ENCODE data around the gene FAAP20. TPM values are rescaled to one million over a fixed set of nuclear protein-coding genes. Genes with fewer than 3 reads are reported as not detected.
A peak's percentile ranks its signal among the peaks of the same experiment; 100 is the strongest.

The FAAP20 gene
- total RNA-seq, 2 experiments from 2014 or later, result 69.7 to 84.4 TPM

- DNase-seq (no peak), ATAC-seq (no peak)
- Mint-ChIP-seq H3K36me3 (ENCODE audit: low read depth) (peaks cover 2% of the 10 kb centered on the region), H3K9me3 (ENCODE audit: low read depth) (no peaks in the 10 kb centered on the region), H3K27ac (no peak overlapping the region), H3K4me1 (peaks cover 11% of the 10 kb centered on the region), H3K4me3 (peak overlapping the region; percentile 45), H3K27me3 (no peaks in the 10 kb centered on the region)
- ChIA-PET POLR2A (no interaction called here), CTCF (interaction anchor here (0.5 to 1.3 kb wide), 6 partner anchors 16 to 341 kb away, joined by 3 to 6 read pairs (median 3); no protein-coding TSS in a partner anchor)
- intact Hi-C loops (cut with DNase I, micrococcal nuclease), result no loop called here
Observed at GRCh38 chr1:2192031-2192995, 2.3 kb downstream of the FAAP20 start.

- ChIA-PET POLR2A (no interaction called here), CTCF (no interaction called here)
- peaks cover 2% of the 10 kb centered on the region for H3K36me3 Mint-ChIP-seq (ENCODE audit: low read depth)
- H3K9me3 Mint-ChIP-seq (ENCODE audit: low read depth), result no peaks in the 10 kb centered on the region
- no peaks in the 10 kb centered on the region for H3K27me3 Mint-ChIP-seq
- DNase-seq, result no peak
- H3K27ac Mint-ChIP-seq, result no peak overlapping the region
- ATAC-seq, result no peak
- intact Hi-C loops (cut with DNase I, micrococcal nuclease), result no loop called here
- peaks cover 11% of the 10 kb centered on the region for H3K4me1 Mint-ChIP-seq
- no peak overlapping the region for H3K4me3 Mint-ChIP-seq
Observed at GRCh38 chr1:2190491-2190976, 4.0 kb downstream of the FAAP20 start.

GRCh38 chr1:2189459-2190425 lies 4.8 kb downstream of the FAAP20 start:
- Mint-ChIP-seq H3K9me3 (ENCODE audit: low read depth) (no peaks in the 10 kb centered on the region), H3K27me3 (no peaks in the 10 kb centered on the region)
- intact Hi-C loops (cut with DNase I, micrococcal nuclease), result no loop called here

GRCh38 chr1:2188336-2188735 lies 6.2 kb downstream of the FAAP20 start:
- CTCF ChIA-PET, result interaction anchor here (1.1 kb wide), 1 partner anchor 200 kb away, joined by 3 read pairs; no protein-coding TSS in a partner anchor
- no peak for ATAC-seq
- intact Hi-C loops (cut with DNase I, micrococcal nuclease), result no loop called here
- Mint-ChIP-seq H3K27ac (no peak overlapping the region), H3K27me3 (no peaks in the 10 kb centered on the region), H3K4me1 (peaks cover 11% of the 10 kb centered on the region), H3K4me3 (no peak overlapping the region), H3K36me3 (ENCODE audit: low read depth) (peaks cover 2% of the 10 kb centered on the region), H3K9me3 (ENCODE audit: low read depth) (no peaks in the 10 kb centered on the region)
- POLR2A ChIA-PET, result interaction anchor here (0.7 kb wide), 1 partner anchor 10 kb away, joined by 6 read pairs; no protein-coding TSS in a partner anchor
- DNase-seq, result no peak

More at GRCh38 chr1:2189459-2190425, 4.8 kb downstream of the FAAP20 start:
- ChIA-PET CTCF (interaction anchor here (0.6 to 1.1 kb wide), 3 partner anchors 15 to 198 kb away, joined by 3 read pairs; no protein-coding TSS in a partner anchor), POLR2A (no interaction called here)
- Mint-ChIP-seq H3K36me3 (ENCODE audit: low read depth) (peaks cover 2% of the 10 kb centered on the region), H3K4me3 (peak overlapping the region; percentile 63), H3K27ac (peak overlapping the region; percentile 67), H3K4me1 (peaks cover 11% of the 10 kb centered on the region)
- ATAC-seq (peak; percentile 89), DNase-seq (peak; percentile 87)

GRCh38 chr1:2187619-2188018 lies 7.0 kb downstream of the FAAP20 start:
- H3K27ac Mint-ChIP-seq, result no peak overlapping the region
- H3K4me1 Mint-ChIP-seq, result peaks cover 5% of the 10 kb centered on the region
- no peak for DNase-seq
- H3K36me3 Mint-ChIP-seq (ENCODE audit: low read depth), result peaks cover 2% of the 10 kb centered on the region
- ChIA-PET CTCF (no interaction called here), POLR2A (no interaction called here)
- no peak overlapping the region for H3K4me3 Mint-ChIP-seq
- no peaks in the 10 kb centered on the region for H3K27me3 Mint-ChIP-seq
- intact Hi-C loops (cut with DNase I, micrococcal nuclease), result no loop called here
- ATAC-seq, result no peak
- no peaks in the 10 kb centered on the region for H3K9me3 Mint-ChIP-seq (ENCODE audit: low read depth)

GRCh38 chr1:2186901-2187300 lies 7.7 kb downstream of the FAAP20 start:
- Mint-ChIP-seq H3K9me3 (ENCODE audit: low read depth) (no peaks in the 10 kb centered on the region), H3K4me1 (peaks cover 3% of the 10 kb centered on the region), H3K27ac (no peak overlapping the region), H3K4me3 (no peak overlapping the region), H3K36me3 (ENCODE audit: low read depth) (peaks cover 2% of the 10 kb centered on the region), H3K27me3 (no peaks in the 10 kb centered on the region)
- CTCF ChIA-PET, result no interaction called here
- POLR2A ChIA-PET, result no interaction called here
- ATAC-seq (no peak), DNase-seq (no peak)
- intact Hi-C loops (cut with DNase I, micrococcal nuclease), result no loop called here

- DNase-seq (no peak), ATAC-seq (no peak)
- H3K4me1 Mint-ChIP-seq, result no peaks in the 10 kb centered on the region
- intact Hi-C loops (cut with DNase I, micrococcal nuclease), result no loop called here
- no peak overlapping the region for H3K4me3 Mint-ChIP-seq
- no peaks in the 10 kb centered on the region for H3K9me3 Mint-ChIP-seq (ENCODE audit: low read depth)
- peaks cover 2% of the 10 kb centered on the region for H3K36me3 Mint-ChIP-seq (ENCODE audit: low read depth)
- H3K27me3 Mint-ChIP-seq, result no peaks in the 10 kb centered on the region
- CTCF ChIA-PET, result no interaction called here
- POLR2A ChIA-PET, result no interaction called here
- no peak overlapping the region for H3K27ac Mint-ChIP-seq
Observed at GRCh38 chr1:2185880-2186855, 8.4 kb downstream of the FAAP20 start.

GRCh38 chr1:2184934-2185333 lies 9.6 kb downstream of the FAAP20 start:
- no peaks in the 10 kb centered on the region for H3K27me3 Mint-ChIP-seq
- ATAC-seq, result no peak
- no peaks in the 10 kb centered on the region for H3K9me3 Mint-ChIP-seq (ENCODE audit: low read depth)
- H3K4me1 Mint-ChIP-seq, result no peaks in the 10 kb centered on the region
- intact Hi-C loops (cut with DNase I, micrococcal nuclease), result no loop called here
- ChIA-PET CTCF (interaction anchor here (1.0 kb wide), 1 partner anchor 10 kb away, joined by 3 read pairs; no protein-coding TSS in a partner anchor), POLR2A (no interaction called here)
- no peak overlapping the region for H3K4me3 Mint-ChIP-seq
- H3K36me3 Mint-ChIP-seq (ENCODE audit: low read depth), result no peaks in the 10 kb centered on the region
- H3K27ac Mint-ChIP-seq, result no peak overlapping the region
- no peak for DNase-seq

GRCh38 chr1:2184531-2184930 lies 10.0 kb downstream of the FAAP20 start:
- ChIA-PET POLR2A (no interaction called here), CTCF (interaction anchor here (1.0 kb wide), 1 partner anchor 10 kb away, joined by 3 read pairs; no protein-coding TSS in a partner anchor)

GRCh38 chr1:2183937-2184334 lies 10.6 kb downstream of the FAAP20 start:
- no peak for ATAC-seq
- no peak for DNase-seq
- ChIA-PET CTCF (interaction anchor here (1.0 kb wide), 1 partner anchor 9 kb away, joined by 3 read pairs; no protein-coding TSS in a partner anchor), POLR2A (no interaction called here)
- Mint-ChIP-seq H3K27ac (no peak overlapping the region), H3K9me3 (ENCODE audit: low read depth) (no peaks in the 10 kb centered on the region), H3K4me3 (no peak overlapping the region), H3K4me1 (no peaks in the 10 kb centered on the region), H3K27me3 (no peaks in the 10 kb centered on the region), H3K36me3 (ENCODE audit: low read depth) (no peaks in the 10 kb centered on the region)
- intact Hi-C loops (cut with DNase I, micrococcal nuclease), result no loop called here

More at GRCh38 chr1:2184531-2184930, 10.0 kb downstream of the FAAP20 start:
- Mint-ChIP-seq H3K27ac (no peak overlapping the region), H3K27me3 (no peaks in the 10 kb centered on the region), H3K36me3 (ENCODE audit: low read depth) (no peaks in the 10 kb centered on the region), H3K4me1 (no peaks in the 10 kb centered on the region), H3K9me3 (ENCODE audit: low read depth) (no peaks in the 10 kb centered on the region), H3K4me3 (no peak overlapping the region)
- DNase-seq (no peak), ATAC-seq (no peak)
- intact Hi-C loops (cut with DNase I, micrococcal nuclease), result no loop called here

All from activated CD4-positive, alpha-beta T cell treated with anti-CD3 and anti-CD28 coated beads for 36 hours (primary cell).